SJCRH30 (cell line): Measurements from ENCODE around the gene TNK2. TPM values are rescaled to one million over a fixed set of nuclear protein-coding genes. Genes with fewer than 3 reads are reported as not detected.
A peak's percentile ranks its signal among the peaks of the same experiment; 100 is the strongest.

Source experiments
- DNase-seq, 2 experiments: peaks; one replicate each; pipeline ENCODE4 v3.0.0-alpha.2; 2015 to 2020
- H3K27ac ChIP-seq: fragments of 250-450 bp; sonication (Bioruptor Pico); 2 replicates; pipeline ENCODE4 v1.5.1; 2020; ENCODE audit warnings: mild to moderate bottlenecking, moderate library complexity
- H3K27me3 ChIP-seq: fragments of 250-450 bp; sonication (Bioruptor Pico); 2 replicates; pipeline ENCODE4 v1.5.1; 2020; ENCODE audit warnings: mild to moderate bottlenecking, moderate library complexity
- H3K36me3 ChIP-seq: fragments of 250-450 bp; sonication (Bioruptor Pico); 2 replicates; pipeline ENCODE4 v1.5.1; 2020; ENCODE audit warnings: mild to moderate bottlenecking, moderate library complexity
- H3K4me1 ChIP-seq: fragments of 250-450 bp; sonication (Bioruptor Pico); 2 replicates; pipeline ENCODE4 v1.5.1; 2020; ENCODE audit warnings: mild to moderate bottlenecking, moderate library complexity
- H3K4me3 ChIP-seq: fragments of 250-450 bp; sonication (Bioruptor Pico); 2 replicates; pipeline ENCODE4 v1.5.1; 2020; ENCODE audit warnings: mild to moderate bottlenecking, moderate library complexity
- H3K9me3 ChIP-seq: fragments of 250-450 bp; sonication (Bioruptor Pico); replicated peaks from 2 replicates; pipeline ENCODE4 v1.5.1; 2020; ENCODE audit warnings: mild to moderate bottlenecking, moderate library complexity
- total RNA-seq: library from RNA; depleted of rRNA; stranded (reverse); fragments of >200 nt; shearing (Covaris generic); gene quantifications from 2 replicates; pipeline ENCODE4 v1.2.3, GENCODE V29; 2014

TNK2 gene
- total RNA-seq, 1 experiment from 2014 or later, result 21.8 TPM

DNA sequence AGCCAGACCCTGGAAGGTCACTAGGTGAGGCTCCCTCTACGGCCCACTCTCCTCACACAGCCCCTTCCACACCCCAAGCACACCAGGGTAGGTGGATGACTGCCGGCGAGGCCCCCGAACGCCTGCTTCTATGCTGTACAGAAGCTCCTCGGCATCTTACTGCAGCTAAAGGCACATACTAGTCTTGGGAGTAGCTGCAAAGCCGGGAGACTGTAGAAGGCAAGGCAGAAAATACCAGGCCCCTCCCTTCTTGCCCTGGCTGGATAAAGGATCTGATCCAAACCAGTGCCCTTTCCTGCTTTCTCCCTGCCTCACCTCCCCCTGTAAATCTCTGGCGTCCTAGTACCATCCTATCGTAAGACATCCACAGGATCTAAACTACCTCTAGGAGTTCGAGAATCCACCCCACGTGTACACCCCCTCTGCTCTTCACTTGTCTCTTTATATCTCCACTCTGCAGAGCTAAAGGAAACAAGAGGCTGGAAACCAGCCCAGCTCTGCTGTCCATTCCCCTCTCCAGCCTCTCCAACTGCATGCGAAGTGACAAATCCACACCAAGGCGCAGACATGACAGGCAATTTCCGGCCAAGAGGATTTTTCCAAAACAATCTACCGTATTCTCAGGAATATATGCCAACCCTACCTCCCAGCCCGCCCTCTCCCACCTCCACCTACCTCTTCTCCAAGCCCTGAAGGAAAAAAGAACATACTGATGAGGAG lies 11.8 kb downstream of the TNK2 start:
- no peaks in the 10 kb centered on the region for H3K9me3 ChIP-seq
- H3K36me3 ChIP-seq, result no peaks in the 10 kb centered on the region
- peak overlapping the region; percentile 63 for H3K4me3 ChIP-seq
- no peaks in the 10 kb centered on the region for H3K27me3 ChIP-seq
- peak; percentile 32 to 66 for DNase-seq
- H3K27ac ChIP-seq, result peak overlapping the region; percentile 32; the same call in 1 of the 2 replicates
- H3K4me1 ChIP-seq, result peaks cover 21% of the 10 kb centered on the region

DNA sequence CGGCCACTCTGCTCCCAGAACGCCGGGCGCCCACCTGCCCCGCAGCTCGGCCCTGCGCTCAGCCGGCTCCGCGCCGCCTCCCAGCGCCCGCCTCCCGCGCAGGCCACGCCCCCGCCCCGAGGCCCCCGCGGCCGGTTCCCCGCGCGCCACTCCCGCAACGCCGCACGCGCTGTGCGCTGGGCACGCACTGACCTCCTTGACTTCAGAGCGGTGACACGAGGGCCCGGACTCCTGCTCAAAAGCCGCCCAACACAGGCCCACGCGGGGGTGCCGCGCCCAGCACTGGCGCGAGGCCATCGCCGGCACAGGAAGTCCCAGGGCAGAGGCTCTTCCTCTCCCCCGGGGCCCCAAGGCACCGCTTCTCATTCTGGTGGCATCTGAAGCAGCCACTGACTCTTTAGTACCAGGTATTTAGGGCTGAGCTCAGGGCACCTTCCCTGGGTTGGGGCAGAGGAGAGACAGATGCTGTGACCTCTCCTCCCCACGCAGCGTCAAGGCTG lies 12.4 kb downstream of the TNK2 start:
- Histone ChIP-seq H3K27me3 (no peaks in the 10 kb centered on the region), H3K27ac (peak overlapping the region; percentile 32; the same call in 1 of the 2 replicates), H3K4me3 (peak overlapping the region; percentile 63), H3K36me3 (no peaks in the 10 kb centered on the region), H3K9me3 (no peaks in the 10 kb centered on the region), H3K4me1 (peaks cover 21% of the 10 kb centered on the region)
- peak in 1 of 2 experiments; percentile 50 for DNase-seq

DNA sequence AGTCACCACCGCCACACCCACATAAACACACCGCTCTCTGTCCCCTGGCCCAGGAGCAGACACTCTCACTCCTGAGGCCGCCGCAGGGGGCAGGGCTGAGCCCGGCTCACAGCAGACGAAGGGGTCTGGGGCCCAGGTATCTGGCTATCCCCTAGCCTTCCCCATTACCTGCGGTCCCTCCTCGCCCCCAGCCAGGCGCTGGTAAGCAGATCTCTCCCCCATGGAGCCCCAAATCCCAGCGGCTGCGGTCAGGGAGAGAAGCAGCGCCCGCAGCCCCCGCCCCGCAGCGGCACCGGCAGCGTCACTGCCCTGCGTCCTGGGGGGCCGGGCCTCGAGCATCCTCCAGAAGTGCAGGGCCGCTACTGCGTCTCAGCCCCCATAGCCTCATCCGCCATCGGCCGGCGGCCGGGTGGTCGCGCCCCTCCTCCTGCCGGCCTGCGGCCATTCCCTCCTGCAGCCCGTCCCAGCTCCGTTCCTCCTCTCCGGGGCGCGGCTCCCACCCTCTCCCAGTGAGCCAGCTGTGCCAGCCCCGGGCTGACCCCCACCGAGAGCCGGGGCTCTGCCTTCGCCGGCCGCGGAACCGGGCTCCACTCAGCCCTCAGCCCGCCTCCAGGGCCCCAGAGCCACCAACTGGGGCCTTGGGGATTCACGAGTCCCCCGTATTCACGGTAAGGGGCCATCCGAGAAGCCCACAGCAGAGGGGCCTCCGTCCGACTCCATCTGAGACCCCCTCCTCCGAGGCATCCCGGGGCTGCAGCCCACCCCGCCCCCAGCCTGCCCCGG lies 13.1 kb downstream of the TNK2 start:
- H3K9me3 ChIP-seq, result no peaks in the 10 kb centered on the region
- H3K4me3 ChIP-seq, result peak overlapping the region; percentile 63
- peak overlapping the region; percentile 95 for H3K27ac ChIP-seq
- H3K27me3 ChIP-seq, result no peaks in the 10 kb centered on the region
- peaks cover 24% of the 10 kb centered on the region for H3K4me1 ChIP-seq
- no peaks in the 10 kb centered on the region for H3K36me3 ChIP-seq
- DNase-seq, result peak; percentile 64 to 69

DNA sequence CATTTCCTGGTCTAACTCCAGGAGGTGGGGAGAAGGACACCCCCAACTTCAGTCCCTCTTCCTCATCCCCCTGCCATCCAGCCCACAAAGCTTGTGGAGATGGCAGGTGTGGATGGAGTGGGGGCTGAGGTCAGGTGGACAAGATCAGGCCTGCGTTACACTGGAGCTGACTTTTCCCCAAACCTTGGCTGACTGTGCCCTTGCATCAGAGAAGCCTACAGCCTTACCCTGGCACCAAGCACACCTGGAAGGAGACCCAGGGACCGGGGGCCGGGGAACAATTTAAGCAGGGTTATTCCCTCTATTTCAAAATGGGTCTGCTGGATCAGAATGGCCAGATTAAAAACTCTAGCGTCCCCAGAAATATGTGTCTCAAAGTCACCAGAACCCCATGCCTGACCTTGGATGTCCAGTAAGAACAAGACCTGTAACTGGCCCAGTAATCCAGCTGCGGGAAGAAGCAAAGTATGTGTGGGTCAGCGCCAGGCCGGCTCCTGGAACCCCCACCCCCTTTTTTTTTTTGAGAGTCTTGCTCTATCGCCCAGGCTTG lies 14.4 kb downstream of the TNK2 start:
- H3K27me3 ChIP-seq, result no peaks in the 10 kb centered on the region
- peaks cover 24% of the 10 kb centered on the region for H3K4me1 ChIP-seq
- no peaks in the 10 kb centered on the region for H3K36me3 ChIP-seq
- no peaks in the 10 kb centered on the region for H3K9me3 ChIP-seq
- H3K27ac ChIP-seq, result peak overlapping the region; percentile 95
- DNase-seq, result peak in 1 of 2 experiments; percentile 20
- no peak overlapping the region; the same call in 1 of the 2 replicates for H3K4me3 ChIP-seq

DNA sequence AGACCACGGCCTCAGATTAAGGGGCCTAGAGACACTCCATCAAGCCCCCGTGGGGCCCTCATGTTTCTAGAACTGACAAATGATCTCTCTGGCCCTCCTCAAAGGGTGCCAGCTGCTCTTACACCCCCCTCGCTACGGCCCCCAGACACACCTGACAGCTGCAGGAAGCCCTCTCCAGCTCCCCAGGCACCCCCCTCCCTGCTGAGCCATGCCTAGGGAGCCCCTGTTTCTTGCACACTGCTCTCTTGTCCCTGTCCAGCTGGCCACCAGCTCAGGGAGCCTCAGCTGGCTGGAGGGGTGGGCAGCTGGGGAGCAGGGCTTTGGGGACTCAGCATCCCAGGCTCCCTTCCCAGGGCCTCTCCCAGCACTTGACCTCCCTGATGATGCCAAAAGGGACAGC lies 14.8 kb downstream of the TNK2 start:
- H3K36me3 ChIP-seq, result no peaks in the 10 kb centered on the region
- H3K27me3 ChIP-seq, result no peaks in the 10 kb centered on the region
- H3K4me1 ChIP-seq, result peaks cover 25% of the 10 kb centered on the region
- H3K4me3 ChIP-seq, result peak overlapping the region; percentile 83
- H3K9me3 ChIP-seq, result no peaks in the 10 kb centered on the region
- peak overlapping the region; percentile 95 for H3K27ac ChIP-seq
- DNase-seq, result peak; percentile 90

DNA sequence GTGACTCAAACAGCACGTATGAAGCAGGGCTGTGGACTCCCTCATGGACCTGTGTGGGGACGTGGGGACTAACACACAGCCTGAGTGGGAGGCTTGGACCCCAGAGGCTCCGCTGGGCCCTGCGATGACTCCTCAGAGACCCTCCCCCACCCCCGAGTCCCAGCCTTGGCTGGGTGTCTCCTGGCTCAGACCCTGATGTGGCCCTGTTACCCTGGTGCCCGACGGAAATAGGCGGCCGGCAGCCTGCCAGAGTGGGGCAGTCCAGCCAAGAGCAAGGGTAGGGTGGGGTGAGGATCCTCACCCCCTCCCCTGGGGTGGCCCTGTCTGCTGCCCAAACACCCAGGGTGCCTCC lies 15.3 kb downstream of the TNK2 start:
- DNase-seq, result peak; percentile 73
- Histone ChIP-seq H3K9me3 (no peaks in the 10 kb centered on the region), H3K4me1 (peaks cover 26% of the 10 kb centered on the region), H3K36me3 (0 out of 2 replicates have a peak, but pooled peaks cover 2% of the 10 kb centered on the region), H3K27ac (peak overlapping the region; percentile 95), H3K4me3 (peak overlapping the region; percentile 83), H3K27me3 (no peaks in the 10 kb centered on the region)

DNA sequence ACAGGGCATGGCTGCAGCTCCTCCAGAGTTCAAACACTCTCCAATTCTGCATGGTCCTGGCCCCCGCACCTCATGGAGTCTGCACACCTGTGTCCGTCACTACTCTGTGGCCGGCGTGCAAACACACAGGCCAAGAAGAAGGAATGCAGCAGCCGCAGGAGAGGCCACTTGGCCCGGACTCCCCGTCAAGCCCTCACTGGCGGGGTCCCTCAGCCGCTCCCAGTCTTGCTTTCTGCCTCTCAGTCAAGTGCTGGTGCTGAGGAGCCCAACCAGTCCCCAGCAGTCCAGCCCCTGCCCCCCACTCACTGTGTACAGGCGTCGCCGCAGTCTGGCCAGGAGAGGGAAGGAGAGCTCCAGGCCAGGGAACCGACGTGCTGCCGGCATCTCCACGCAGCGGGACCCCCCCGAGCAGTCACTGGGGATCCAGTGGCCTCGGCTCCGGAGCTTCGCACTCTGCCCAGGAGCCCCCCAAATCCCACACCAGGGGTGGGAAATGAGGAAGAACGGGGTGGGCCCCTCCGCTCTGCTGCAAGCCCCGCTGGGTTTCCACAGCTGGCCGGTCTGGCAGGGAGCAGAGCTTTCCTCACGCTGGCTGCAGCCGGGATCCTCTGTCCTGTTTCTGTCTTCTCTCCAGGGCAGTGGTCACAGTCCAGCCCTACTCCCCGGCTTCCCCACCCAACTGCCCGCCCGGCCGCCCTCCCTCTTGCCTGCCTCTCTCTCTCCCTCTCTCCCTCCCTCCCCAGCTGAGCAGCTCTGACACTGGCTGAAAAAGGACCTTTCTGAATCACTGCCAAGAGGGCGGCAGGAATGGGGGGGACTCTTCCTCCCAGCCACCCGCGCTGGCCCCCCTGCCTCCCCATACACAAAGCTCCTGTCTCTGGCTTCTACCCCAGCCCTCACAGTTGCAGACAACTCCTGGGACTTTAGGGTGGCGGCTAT lies 16.0 kb downstream of the TNK2 start:
- DNase-seq, result peak; percentile 88 to 91
- H3K36me3 ChIP-seq, result 0 out of 2 replicates have a peak, but pooled peaks cover 2% of the 10 kb centered on the region
- peak overlapping the region; percentile 95 for H3K27ac ChIP-seq
- no peaks in the 10 kb centered on the region for H3K27me3 ChIP-seq
- peak overlapping the region; percentile 83 for H3K4me3 ChIP-seq
- peaks cover 27% of the 10 kb centered on the region for H3K4me1 ChIP-seq
- no peaks in the 10 kb centered on the region for H3K9me3 ChIP-seq

DNA sequence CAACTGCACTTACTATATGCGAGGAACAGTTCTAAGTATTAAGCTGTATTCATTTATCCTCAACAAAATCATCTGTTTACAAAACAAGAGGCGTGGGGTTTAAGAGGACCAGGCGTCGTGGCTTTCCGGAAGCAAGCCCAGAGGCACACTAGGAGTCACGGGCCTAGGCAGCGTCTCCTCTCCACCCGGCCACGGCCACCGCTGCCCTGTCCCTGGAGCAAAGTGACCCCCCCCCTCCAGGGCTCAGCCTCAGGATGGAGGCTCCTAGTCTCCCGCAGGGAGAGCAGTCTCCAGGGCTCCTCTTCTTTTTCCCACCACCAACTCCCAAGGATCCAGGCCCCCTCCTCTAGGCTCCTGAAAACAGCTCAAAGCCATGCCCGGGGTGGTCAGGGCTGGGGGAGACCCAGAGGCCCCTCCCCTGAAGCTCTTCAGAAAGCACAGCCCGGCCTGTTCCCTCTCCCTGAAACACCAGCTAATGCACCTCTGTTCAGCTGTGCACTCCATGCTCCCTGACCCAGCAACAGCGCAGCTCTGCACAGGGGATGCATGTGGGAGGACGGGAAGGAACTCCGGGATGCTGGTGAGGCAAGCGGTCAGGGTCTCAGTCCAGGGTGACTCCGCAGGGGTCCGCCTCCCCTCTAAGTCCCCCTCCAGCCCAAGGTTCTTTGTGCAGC lies 16.8 kb downstream of the TNK2 start:
- Histone ChIP-seq H3K27ac (peak overlapping the region; percentile 95), H3K4me3 (peak overlapping the region; percentile 83), H3K36me3 (0 out of 2 replicates have a peak, but pooled peaks cover 2% of the 10 kb centered on the region), H3K9me3 (no peaks in the 10 kb centered on the region), H3K4me1 (peaks cover 28% of the 10 kb centered on the region), H3K27me3 (no peaks in the 10 kb centered on the region)
- DNase-seq, result peak; percentile 27 to 46

DNA sequence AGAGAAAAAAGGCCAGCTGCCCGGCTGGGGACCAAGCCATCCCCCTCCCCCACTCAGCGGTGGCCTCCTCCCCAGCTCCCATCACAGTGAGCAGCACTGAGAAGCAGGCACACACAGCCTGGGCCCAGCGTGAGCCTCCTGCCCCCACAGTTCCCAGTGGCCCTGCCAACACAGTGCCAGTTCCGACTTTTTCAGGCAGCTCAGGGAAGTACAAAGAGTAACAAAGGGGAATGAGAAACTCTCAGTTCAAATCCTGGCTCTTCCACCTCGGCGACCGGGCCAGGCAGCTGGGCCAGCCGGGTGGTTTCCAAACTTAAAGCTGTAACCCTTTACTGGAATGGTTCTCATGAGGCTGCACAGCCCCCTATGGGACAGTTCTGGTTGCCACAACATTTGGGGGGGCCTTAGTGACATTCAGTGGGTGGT lies 18.5 kb downstream of the TNK2 start:
- DNase-seq, result peak in 1 of 2 experiments; percentile 34
- H3K36me3 ChIP-seq, result 0 out of 2 replicates have a peak, but pooled peaks cover 2% of the 10 kb centered on the region
- H3K9me3 ChIP-seq, result no peaks in the 10 kb centered on the region
- no peak overlapping the region for H3K27ac ChIP-seq
- peaks cover 41% of the 10 kb centered on the region for H3K4me1 ChIP-seq
- H3K4me3 ChIP-seq, result no peak overlapping the region
- H3K27me3 ChIP-seq, result no peaks in the 10 kb centered on the region

DNA sequence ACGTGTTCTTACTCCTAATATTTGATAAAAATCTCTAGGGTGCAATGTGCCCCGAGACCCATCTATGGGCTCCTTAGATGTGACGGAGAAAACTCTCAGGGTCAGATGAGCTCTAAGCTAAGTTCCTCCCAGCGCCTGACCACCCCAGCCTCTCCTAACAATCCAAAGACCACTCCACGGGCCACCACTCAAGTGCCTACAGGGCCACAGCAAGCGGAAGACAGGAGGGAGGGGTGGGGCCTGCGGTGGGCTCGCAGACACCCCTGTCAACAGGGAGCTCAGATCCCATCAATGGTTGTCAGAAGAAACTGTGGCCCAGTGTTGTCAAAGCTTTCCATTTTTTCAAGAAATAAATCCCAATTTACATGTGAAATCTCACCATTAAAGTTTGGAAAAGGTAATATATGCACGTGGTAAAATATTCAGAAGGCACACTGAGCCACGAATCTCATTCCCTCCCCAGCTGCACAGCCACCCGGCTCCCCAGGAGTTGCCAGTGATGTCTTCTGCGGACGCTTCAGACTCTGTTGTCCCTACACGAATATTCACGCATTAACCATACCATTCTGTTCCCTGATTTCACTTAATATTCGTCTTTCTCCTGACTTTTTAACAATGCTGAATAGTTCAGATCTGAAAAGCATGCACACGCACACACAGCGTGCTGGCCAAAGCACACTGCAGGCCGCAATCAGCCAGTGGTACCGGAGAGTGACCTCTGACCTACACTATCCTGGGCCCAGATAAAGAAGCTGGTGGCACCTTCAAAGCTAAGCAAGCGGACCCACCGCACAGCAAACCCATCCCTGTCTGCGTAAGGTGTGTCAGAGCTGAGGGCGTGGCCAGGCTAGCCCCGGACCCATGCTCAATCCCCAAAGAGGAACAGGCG lies 19.1 kb downstream of the TNK2 start:
- no peak overlapping the region for H3K4me3 ChIP-seq
- DNase-seq, result no peak
- H3K27ac ChIP-seq, result no peak overlapping the region
- peaks cover 7% of the 10 kb centered on the region for H3K36me3 ChIP-seq
- H3K4me1 ChIP-seq, result peaks cover 42% of the 10 kb centered on the region
- no peaks in the 10 kb centered on the region for H3K27me3 ChIP-seq
- no peaks in the 10 kb centered on the region for H3K9me3 ChIP-seq

DNA sequence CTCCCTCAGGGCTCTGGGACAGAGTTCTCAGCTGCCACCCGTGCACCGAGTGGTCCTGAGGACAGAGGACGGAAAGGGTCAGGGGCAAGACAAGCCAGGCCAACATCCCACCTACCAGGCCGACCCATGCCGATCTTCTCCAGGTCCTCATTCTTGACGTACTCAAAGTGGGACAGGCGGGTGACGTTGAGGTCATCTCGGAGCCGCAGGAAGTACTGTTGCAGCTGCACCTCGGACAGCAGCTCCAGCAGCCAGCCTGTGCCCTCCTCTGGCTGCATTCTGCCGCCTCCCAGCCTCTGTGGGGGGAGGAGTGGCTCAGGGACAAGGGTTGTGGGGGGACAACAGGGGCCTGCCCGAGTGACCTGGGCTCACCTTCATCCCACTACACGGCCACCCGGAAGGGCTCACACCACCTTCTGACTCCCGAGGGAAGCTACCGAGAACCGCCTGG lies 20.0 kb downstream of the TNK2 start:
- no peak overlapping the region for H3K27ac ChIP-seq
- no peaks in the 10 kb centered on the region for H3K27me3 ChIP-seq
- H3K4me3 ChIP-seq, result no peak overlapping the region
- no peaks in the 10 kb centered on the region for H3K9me3 ChIP-seq
- H3K36me3 ChIP-seq, result peaks cover 16% of the 10 kb centered on the region
- peaks cover 35% of the 10 kb centered on the region for H3K4me1 ChIP-seq
- DNase-seq, result no peak

DNA sequence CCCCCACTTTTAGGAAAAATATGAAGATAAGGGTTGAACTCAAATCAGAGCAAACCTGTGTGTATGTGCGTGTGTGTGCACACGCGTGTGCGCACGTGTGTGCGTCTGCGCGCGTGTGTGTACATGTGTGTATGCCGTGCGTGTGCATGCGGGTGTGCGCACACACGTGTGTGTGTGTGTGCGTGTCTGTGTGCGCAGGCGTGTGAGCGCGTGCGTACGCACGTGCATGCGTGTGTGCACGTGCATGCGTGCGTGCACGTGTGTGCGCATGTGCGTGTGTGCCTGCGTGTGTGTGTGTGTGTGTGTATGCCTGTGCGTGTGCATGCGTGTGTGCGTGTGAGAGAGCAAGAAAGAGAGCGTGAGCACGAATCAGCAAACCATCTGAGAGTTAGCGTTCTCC lies 20.7 kb downstream of the TNK2 start:
- no peaks in the 10 kb centered on the region for H3K27me3 ChIP-seq
- no peak overlapping the region for H3K27ac ChIP-seq
- no peak for DNase-seq
- no peak overlapping the region for H3K4me3 ChIP-seq
- peaks cover 35% of the 10 kb centered on the region for H3K4me1 ChIP-seq
- peaks cover 23% of the 10 kb centered on the region for H3K36me3 ChIP-seq
- H3K9me3 ChIP-seq, result no peaks in the 10 kb centered on the region
